ENCODE measurements around the gene CHST11. TPM values are rescaled to one million over a fixed set of nuclear protein-coding genes. Genes with fewer than 3 reads are reported as not detected.
A peak's percentile ranks its signal among the peaks of the same experiment; 100 is the strongest.

CHST11 gene
- total and polyA plus RNA-seq, 2 of the 4 experiments (the other 2 are of a cell fraction), result 1.4 to 2.7 TPM

- intact Hi-C loops (cut with micrococcal nuclease), result no loop called here
- Histone ChIP-seq H2BK20ac (ENCODE audit: low read depth, low read length) (peak overlapping the region; percentile 20; the same call in 1 of the 2 replicates), H3K18ac (ENCODE audit: low read depth, low read length) (no peak overlapping the region), H2BK120ac (ENCODE audit: low read depth, low read length) (peak overlapping the region; percentile 3; the same call in 1 of the 2 replicates), H2AK9ac (replicated peaks; ENCODE audit: low read depth, low read length, poor library complexity) (no peak overlapping the region), H3K27ac (ENCODE audit: insufficient read depth, low read length) (no peak overlapping the region), H4K91ac (ENCODE audit: insufficient read depth, low read depth, low read length) (no peak overlapping the region), H3K79me1 (ENCODE audit: low read depth in 1 of 2, low read length in 2 of 2) (no peaks in the 10 kb centered on the region), H2BK15ac (ENCODE audit: low read depth, low read length) (peak overlapping the region; percentile 44; the same call in 1 of the 3 replicates), H2AFZ (replicated peaks; ENCODE audit: low read length, poor library complexity) (no peak overlapping the region), H3K56ac (ENCODE audit: extremely low read depth, insufficient read depth, low read length) (no peak overlapping the region), H3K4ac (ENCODE audit: low read depth, low read length) (no peak overlapping the region), H3K9me1 (ENCODE audit: insufficient read depth, low read length) (peaks cover 5% of the 10 kb centered on the region; the same call in 1 of the 2 replicates), H3K36me3 (ENCODE audit: control insufficient read depth, insufficient read depth, low read length) (no peaks in the 10 kb centered on the region), H3K14ac (replicated peaks; ENCODE audit: low read depth, low read length) (no peak overlapping the region), H3K23ac (ENCODE audit: low read depth, low read length) (no peak overlapping the region), H3K9me3 (ENCODE audit: control insufficient read depth, insufficient read depth, low read length) (peaks cover 8% of the 10 kb centered on the region), H3K4me2 (ENCODE audit: low read depth, low read length) (no peak overlapping the region), H4K5ac (ENCODE audit: low read depth, low read length) (no peak overlapping the region), H4K8ac (ENCODE audit: low read depth in 2 of 2, low read length in 2 of 2) (no peak overlapping the region), H3K27me3 (ENCODE audit: control insufficient read depth, insufficient read depth, low read length) (no peaks in the 10 kb centered on the region), H3K4me1 (ENCODE audit: control insufficient read depth, insufficient read depth, low read length) (0 out of 2 replicates have a peak, but pooled peaks cover 2% of the 10 kb centered on the region), H3K9ac (ENCODE audit: low read depth, low read length) (no peak overlapping the region), H4K20me1 (ENCODE audit: insufficient read depth, low read length) (no peaks in the 10 kb centered on the region), H2BK5ac (ENCODE audit: low read depth, low read length, poor library complexity, severe bottlenecking) (no peak overlapping the region), H3K4me3 (ENCODE audit: insufficient read depth, low read depth, low read length) (no peak overlapping the region), H2AK5ac (ENCODE audit: low read depth, low read length) (no peak overlapping the region)
- dilution Hi-C loops (cut with HindIII; ENCODE audit: low sequenced_read_pairs, unreplicated experiment), result no loop called here
- BruUV-seq (replicated peaks), result no TSS peak
- WGBS, 2 experiments (ENCODE audit: extremely low coverage in 2 of 2, insufficient read length in 1 of 2), result no CpG with 5 or more reads among the region's 4 CpGs
- TF ChIP-seq RFX5 (IDR thresholded peaks at IDR 0.05; ENCODE audit: low read depth, low read length) (no peak), CTCF (conservative IDR thresholded peaks at IDR 0.05; ENCODE audit: low read depth, low read length) (no peak), MXI1 (IDR thresholded peaks at IDR 0.05; ENCODE audit: borderline replicate concordance, low read depth, low read length) (no peak), ELK1 (IDR thresholded peaks at IDR 0.05; ENCODE audit: borderline replicate concordance, low read depth, low read length) (no peak), POLR2A (IDR thresholded peaks at IDR 0.05; ENCODE audit: low read depth, low read length) (no peak), RCOR1 (IDR thresholded peaks at IDR 0.05; ENCODE audit: insufficient replicate concordance, low read length) (no peak), BHLHE40 (IDR thresholded peaks at IDR 0.05; ENCODE audit: low read depth, low read length) (no peak), MAZ (IDR thresholded peaks at IDR 0.05; ENCODE audit: borderline replicate concordance, low read depth, low read length) (no peak)
- ATAC-seq (ENCODE audit: low read depth) (no peak), DNase-seq (no peak)
- in situ Hi-C loops (cut with MboI; ENCODE audit: low sequenced_read_pairs), result no loop called here
- ChIA-PET POLR2A (ENCODE audit: unreplicated experiment) (no interaction called here), CTCF (interaction anchor here (0.9 kb wide), 1 partner anchor 9 kb away, joined by 3 read pairs; no protein-coding TSS in a partner anchor)
Observed at GRCh38 chr12:104482113-104482512, 25.4 kb downstream of the CHST11 start.
